Stimulated activated CD8-positive, alpha-beta memory T cell treated with anti-CD3 and anti-CD28 coated beads, Interleukin-2, amount 100 ng/mL, for 48 hours (primary cell): ENCODE measurements around the gene HTATIP2.
"Not testable (repeated sequence)": the region's sequence is repeated elsewhere in the genome, so short reads cannot be mapped to it uniquely, and the experiment has no call there.

ENCODE experiments used
- DNase-seq, 2 donors: peaks; one replicate each; pipeline ENCODE4 v3.0.0-alpha.2; 2020; ENCODE audit warnings: low read depth in 2 of 2

HTATIP2 gene

DNA sequence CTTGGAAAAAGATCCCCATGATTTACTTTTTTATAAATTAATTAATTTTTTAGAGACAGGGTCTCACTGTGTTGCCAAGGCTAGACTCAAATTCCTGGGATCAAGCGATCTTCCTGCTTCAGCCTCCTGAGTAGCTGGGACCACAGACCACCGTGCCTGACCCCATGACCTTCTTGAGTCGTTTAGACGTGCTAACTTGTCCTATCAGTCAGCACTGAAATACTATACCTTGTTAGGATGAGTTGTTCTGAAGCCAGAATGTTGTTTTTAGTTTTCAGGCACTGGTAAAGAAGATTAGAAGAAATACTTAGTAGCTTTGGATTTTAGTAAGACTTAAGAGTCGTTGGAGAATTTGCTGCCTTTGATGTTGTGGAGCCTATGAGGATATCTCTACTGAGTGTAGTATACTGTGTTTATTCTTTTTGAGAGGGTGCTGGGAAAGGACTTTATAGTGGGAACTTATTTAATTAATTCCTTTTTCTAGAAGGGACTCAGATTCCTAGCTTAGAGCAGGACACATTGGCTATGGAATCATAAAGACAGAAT lies 8.6 kb downstream of the HTATIP2 start:
- DNase-seq, result no peak

- no peak for DNase-seq
These were observed 9.6 kb downstream of the HTATIP2 start for GRCh38 chr11:20373147-20373546.

DNA sequence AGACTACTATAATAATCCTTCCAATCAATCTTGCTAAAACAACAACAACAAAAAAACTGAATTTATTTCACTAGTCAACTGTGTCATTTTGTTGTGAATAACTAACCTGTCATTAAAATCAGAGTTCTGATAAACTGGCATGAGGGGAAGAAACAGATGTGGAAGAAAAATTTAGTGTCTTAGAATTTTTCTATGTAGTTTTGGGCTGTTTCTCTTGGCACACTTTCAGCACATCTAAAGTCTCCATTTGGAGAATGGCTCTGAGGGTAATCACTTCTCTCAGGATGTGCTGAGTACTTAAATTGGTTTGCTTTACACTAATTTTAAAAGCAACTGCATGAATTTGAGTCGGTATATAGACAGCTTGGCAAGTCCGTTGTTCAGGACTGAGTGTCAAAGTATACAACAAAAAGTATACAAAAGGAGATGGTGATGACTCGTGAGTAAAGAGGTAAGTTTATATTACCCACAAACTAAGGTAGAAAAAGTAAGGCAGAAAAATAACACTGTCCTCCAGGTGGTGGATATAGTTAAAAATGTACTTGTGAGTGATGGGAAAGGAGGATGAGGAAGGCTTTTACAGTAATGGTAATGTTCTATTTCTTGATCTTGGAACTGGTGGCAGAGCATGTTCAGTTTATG lies 10.2 kb downstream of the HTATIP2 start:
- no peak for DNase-seq

DNA sequence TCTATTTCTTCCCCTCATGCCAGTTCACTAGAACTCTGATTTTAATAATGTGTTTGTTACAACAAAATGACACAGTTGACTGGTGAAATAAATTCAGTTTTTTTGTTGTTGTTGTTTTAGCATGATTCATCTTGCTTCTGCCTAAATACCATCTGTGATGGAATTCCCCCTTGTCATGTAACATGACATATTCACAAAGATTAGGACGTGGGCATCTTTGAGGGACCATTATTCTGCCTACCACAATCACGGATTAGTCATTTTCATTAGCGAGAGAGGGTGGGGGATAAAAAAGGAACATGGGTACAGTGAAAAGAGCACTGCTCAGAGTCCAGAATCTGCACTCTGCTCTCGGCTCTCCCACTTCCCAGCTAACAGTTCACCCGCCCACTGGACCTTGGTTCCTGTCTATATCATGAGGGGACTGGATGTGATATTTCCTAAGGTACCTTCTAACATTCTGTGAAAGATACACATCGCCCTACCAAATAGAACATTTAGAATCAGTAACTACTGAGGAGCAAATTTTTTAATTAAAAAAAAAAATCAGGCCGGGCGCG lies 11.3 kb downstream of the HTATIP2 start:
- DNase-seq, result no peak

GRCh38 chr11:20376162-20376730 lies 12.7 kb downstream of the HTATIP2 start:
- no peak for DNase-seq

DNA sequence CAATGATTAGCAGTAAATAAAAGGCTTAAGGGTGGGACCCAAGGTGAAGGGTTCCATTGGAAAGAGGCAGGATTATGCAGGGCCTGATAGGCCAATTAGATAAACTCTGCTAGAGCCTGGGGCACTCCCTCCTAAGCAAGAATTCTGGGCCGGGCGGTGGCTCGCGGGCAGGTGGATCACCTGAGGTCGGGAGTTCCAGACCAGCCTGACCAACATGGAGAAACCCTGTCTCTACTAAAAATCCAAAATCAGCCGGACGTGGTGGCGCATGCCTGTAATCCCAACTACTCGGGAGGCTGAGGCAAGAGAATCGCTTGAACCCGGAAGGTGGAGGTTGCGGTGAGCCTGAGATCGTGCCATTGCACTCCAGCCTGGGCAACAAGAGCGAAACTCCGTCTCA lies 22.5 kb downstream of the HTATIP2 start:
- DNase-seq, result not testable (repeated sequence)

GRCh38 chr11:20387261-20388095 lies 24.0 kb downstream of the HTATIP2 start, which contains the start of gene PRMT3:
TSS of gene PRMT3 (plus strand) at chr11:20387716. CDS start at chr11:20387747, 31 bp downstream.
- DNase-seq, result peak; percentile 96 to 97

DNA sequence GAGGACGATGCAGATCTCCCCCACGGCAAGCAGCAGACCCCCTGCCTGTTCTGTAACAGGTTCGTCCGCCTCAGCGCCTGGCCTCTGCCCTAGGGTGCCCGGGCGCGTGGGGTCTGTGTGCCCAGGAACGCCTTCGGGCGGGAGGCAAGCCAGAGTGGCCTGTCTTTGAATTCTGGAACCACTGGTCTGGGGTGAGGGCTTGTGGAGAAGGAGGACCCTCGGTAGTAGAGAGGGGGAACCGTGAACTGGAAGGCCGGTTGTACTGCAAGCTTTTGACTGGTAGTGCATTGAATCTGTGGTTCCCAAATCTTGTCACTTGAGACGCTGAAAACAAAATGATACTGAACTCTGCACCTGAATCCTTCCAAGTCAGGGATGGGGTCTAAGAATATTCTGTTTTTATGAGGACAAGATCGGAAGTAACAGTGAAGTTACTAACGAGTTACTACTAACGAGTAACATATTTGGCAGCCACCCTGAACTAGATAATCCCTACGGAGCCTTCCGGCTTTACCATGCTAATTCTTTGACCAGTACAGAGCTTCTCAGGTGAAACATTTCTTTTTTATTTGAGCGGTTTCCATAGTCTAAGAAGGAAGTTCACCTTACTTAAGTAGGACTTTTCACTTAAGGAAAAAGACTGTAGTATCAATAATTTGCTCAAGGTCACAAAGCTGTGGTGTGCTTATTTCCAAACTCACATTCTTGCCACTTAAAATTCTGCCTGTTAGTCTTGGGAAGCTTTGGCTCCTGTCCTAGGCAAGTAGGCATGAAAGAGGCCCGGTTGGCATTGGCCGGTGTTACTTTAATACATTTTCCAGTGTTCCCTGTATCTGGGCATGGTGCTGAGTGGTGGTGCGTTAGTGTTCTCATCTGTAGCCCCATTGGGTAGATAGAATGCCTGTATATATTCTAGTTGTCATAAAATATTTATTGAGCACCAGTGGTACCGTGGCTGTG lies 24.9 kb downstream of the HTATIP2 start:
- no peak for DNase-seq

DNA sequence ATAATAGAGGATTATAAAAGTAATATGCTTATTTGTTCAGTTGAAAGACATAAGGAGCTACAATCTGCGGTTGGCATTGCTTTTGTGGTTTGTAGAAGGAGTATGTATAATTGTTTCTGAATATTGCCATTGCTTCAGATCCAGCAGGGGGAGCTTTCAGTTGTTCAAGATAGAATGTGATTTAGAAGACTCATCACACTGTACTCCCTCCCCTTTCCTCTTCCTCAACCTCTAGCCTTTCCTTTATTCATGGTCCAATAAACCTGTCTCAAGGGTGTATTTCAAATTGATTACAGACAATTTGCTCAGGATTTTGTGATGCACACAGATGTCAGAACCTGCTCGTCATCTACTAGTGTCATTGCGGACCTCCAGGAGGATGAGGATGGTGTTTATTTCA lies 33.8 kb downstream of the HTATIP2 start:
- DNase-seq, result no peak

DNA sequence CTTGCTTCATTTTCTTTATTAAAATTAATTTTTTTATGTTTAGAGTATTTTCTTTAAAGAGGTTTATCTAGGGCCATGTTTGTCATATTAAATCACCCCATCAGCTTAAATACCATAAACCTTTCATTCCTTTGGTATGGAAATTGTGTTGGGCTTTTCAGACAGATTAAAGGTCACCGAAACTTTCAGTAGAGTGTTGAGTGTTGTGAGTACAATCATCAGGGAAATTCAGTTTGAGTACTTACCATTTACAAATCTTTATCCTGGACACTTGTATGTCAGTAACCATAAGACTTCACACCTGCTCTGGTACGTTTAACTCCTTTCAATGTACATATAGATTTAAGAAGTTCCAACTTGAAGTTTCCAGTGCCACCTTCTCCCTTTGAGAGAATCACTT lies 36.0 kb downstream of the HTATIP2 start:
- no peak for DNase-seq

DNA sequence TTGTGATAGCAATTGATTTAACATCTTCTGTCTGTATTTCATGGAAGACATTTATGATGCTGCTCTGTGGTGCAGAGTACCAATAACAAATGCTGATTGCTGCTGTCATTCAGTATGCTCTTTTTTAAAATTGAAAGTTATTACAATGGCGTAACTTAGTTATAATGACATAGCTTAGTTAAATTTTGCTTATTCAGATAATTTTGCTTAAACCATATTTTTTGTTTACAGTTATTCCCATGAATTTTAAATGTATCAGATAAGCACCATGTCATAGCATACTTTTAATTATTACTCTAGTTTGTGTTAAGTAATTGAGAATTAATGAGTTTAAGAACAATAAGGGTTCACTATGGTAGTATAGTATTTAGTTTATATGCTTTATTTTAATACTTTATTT lies 39.5 kb downstream of the HTATIP2 start:
- no peak for DNase-seq

GRCh38 chr11:20406484-20406883 lies 43.0 kb downstream of the HTATIP2 start:
- no peak for DNase-seq

DNA sequence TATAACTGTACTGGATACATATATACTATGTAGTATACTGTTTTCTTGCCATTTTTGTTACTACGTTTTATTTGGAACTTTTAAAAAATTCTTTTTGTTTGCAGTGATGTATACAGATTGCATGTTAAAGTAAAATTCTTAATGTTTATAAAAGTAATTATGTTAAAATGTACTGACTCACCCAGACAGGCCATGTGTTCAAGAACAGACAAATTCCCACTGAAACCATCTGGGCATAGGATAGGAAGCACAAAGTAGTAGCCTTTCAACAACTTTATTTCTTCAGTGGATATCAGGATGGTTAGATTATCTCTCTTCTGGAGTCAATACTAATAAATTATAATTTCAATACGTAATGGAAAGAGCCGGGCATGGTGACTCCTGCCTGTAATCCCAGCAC lies 43.8 kb downstream of the HTATIP2 start:
- no peak for DNase-seq

DNA sequence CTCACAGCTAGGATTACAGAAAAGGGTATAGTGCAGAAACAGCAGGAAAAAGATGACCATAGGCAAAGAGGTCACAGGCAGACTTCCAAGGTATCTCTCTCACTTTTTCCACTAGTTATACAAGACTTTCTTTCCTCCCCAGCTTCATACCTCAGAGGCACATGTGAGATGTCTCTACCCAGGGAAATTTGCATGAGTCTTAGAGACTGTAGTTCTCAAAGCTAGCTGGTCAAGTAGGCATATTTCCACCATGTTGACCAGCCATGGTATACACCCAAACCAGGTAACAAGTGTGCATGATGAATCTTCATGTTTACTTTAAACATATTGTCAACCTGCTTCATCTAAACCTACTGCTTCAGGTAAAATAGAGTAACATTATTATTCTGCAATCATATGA lies 51.9 kb downstream of the HTATIP2 start:
- DNase-seq, result no peak

GRCh38 chr11:20417771-20418170 lies 54.3 kb downstream of the HTATIP2 start:
- DNase-seq, result no peak

DNA sequence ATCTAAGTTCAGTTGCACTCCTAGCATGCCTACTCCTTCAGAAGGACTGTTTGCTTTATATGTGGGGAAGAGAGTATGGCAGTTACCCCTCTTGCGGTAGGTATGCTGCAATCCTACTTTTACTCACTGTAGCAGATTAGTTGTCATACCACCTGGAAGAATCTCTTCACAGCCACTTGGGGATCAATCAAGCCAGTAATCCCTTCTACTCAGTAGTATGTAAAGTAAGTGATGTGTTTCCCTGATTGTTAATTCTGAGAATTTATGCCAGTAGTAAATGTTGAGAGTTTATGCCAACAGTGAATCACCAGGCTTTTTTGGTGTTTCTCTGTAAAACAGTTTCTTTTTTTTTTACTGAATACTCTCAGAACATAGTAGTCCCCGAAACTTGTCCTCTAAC lies 58.4 kb downstream of the HTATIP2 start:
- no peak for DNase-seq

GRCh38 chr11:20429216-20429615 lies 65.7 kb downstream of the HTATIP2 start:
- DNase-seq, result no peak
